Neural cell (in vitro differentiated cells): ENCODE measurements around the gene NEK6. TPM values are rescaled to one million over a fixed set of nuclear protein-coding genes. Genes with fewer than 3 reads are reported as not detected.

Experiments
- H2AFZ ChIP-seq: fragments of 200-600, 300-800 bp; sonication (generic), shearing (Covaris generic); 2 replicates; pipeline ENCODE4 v1.6.0; 2014; ENCODE audit warnings: low read depth, mild to moderate bottlenecking, antibody characterized with exemption, low read length, moderate library complexity
- H3F3A ChIP-seq: fragments of 200-600 bp; shearing (Covaris generic); 2 replicates; pipeline ENCODE4 v1.6.1; 2016; ENCODE audit warnings: mild to moderate bottlenecking, moderate library complexity, mixed read lengths, antibody characterized with exemption, low read length; ENCODE audit not compliant: insufficient read depth, poor library complexity, severe bottlenecking
- H3K27ac ChIP-seq: fragments of 200-600, 300-800 bp; sonication (generic), shearing (Covaris generic); 2 replicates; pipeline ENCODE4 v1.5.1; 2014; ENCODE audit warnings: mild to moderate bottlenecking, low read length, moderate library complexity
- H3K27me3 ChIP-seq: fragments of 300-800, 200-600 bp; sonication (generic), shearing (Covaris generic); 2 replicates; pipeline ENCODE4 v1.6.0; 2014; ENCODE audit warnings: mild to moderate bottlenecking, low read depth, low read length, moderate library complexity; ENCODE audit not compliant: insufficient read depth
- H3K36me3 ChIP-seq: fragments of 300-800, 200-600 bp; sonication (generic), shearing (Covaris generic); 2 replicates; pipeline ENCODE4 v1.5.1; 2014; ENCODE audit warnings: mild to moderate bottlenecking, antibody characterized with exemption, low read length, moderate library complexity; ENCODE audit not compliant: insufficient read depth
- H3K4me2 ChIP-seq: fragments of 300-800, 200-600 bp; sonication (generic), shearing (Covaris generic); 2 replicates; pipeline ENCODE4 v1.6.0; 2014; ENCODE audit warnings: mild to moderate bottlenecking, low read length
- H3K4me3 ChIP-seq: fragments of 300-800, 200-600 bp; sonication (generic), shearing (Covaris generic); 2 replicates; pipeline ENCODE4 v1.5.1; 2014; ENCODE audit warnings: mild to moderate bottlenecking, low read length, moderate library complexity
- H3K79me2 ChIP-seq: fragments of 200-600 bp; shearing (Covaris generic); replicated peaks from 2 replicates; pipeline ENCODE4 v1.6.0; 2014; ENCODE audit warnings: mild to moderate bottlenecking, low read length, moderate library complexity; ENCODE audit not compliant: insufficient read depth
- H3K9ac ChIP-seq: fragments of 300-800, 200-600 bp; sonication (generic), shearing (Covaris generic); 2 replicates; pipeline ENCODE4 v1.6.1; 2016; ENCODE audit warnings: mild to moderate bottlenecking, low read length, mixed read lengths
- H3K9me2 ChIP-seq: fragments of 200-600 bp; shearing (Covaris generic); 2 replicates; pipeline ENCODE4 v1.6.1; 2016; ENCODE audit warnings: mild to moderate bottlenecking, low read length, mixed read lengths; ENCODE audit not compliant: insufficient read depth
- H3K9me3 ChIP-seq: fragments of 200-600, 300-800 bp; sonication (generic), shearing (Covaris generic); 2 replicates; pipeline ENCODE4 v1.6.1; 2016; ENCODE audit warnings: mild to moderate bottlenecking, mixed run types, low read length, moderate library complexity, mixed read lengths
- H4K20me1 ChIP-seq: fragments of 200-600 bp; shearing (Covaris generic); 2 replicates; pipeline ENCODE4 v1.6.1; 2016; ENCODE audit warnings: mild to moderate bottlenecking, mixed run types; ENCODE audit not compliant: insufficient read depth
- CTCF ChIP-seq: fragments of 450-650 bp; IDR thresholded peaks from 2 replicates; pipeline ENCODE4 v1.5.1; 2014; ENCODE audit warnings: antibody characterized with exemption, mild to moderate bottlenecking, moderate library complexity; ENCODE audit not compliant: poor library complexity, severe bottlenecking
- EP300 ChIP-seq: fragments of 450-650 bp; conservative IDR thresholded peaks from 2 replicates; pipeline ENCODE4 v1.6.1; 2014; ENCODE audit warnings: antibody characterized with exemption, mild to moderate bottlenecking, moderate library complexity; ENCODE audit not compliant: poor library complexity, severe bottlenecking
- MXI1 ChIP-seq: fragments of 450-650 bp; conservative IDR thresholded peaks from 2 replicates; pipeline ENCODE4 v1.6.1; 2014; ENCODE audit warnings: antibody characterized with exemption, mild to moderate bottlenecking; ENCODE audit not compliant: poor library complexity, severe bottlenecking
- POLR2AphosphoS5 ChIP-seq: IDR thresholded peaks from 2 replicates; pipeline ENCODE4 v1.6.1; 2012
- RAD21 ChIP-seq: fragments of 450-650 bp; conservative IDR thresholded peaks from 2 replicates; pipeline ENCODE4 v1.6.1; 2014; ENCODE audit warnings: antibody characterized with exemption, mild to moderate bottlenecking, moderate library complexity
- REST ChIP-seq: IDR thresholded peaks from 2 replicates; pipeline ENCODE4 v1.6.1; 2012; ENCODE audit warnings: borderline replicate concordance
- SMC3 ChIP-seq: fragments of 450-650 bp; conservative IDR thresholded peaks from 2 replicates; pipeline ENCODE4 v1.6.1; 2014; ENCODE audit warnings: antibody characterized with exemption, mild to moderate bottlenecking, moderate library complexity; ENCODE audit not compliant: poor library complexity
- TAF1 ChIP-seq: IDR thresholded peaks from 2 replicates; pipeline ENCODE4 v1.6.1; 2012; ENCODE audit warnings: low read depth
- polyA plus RNA-seq: library from polyadenylated mRNA; depleted of rRNA; stranded (reverse); fragments of >200 nt; gene quantifications from 2 replicates; pipeline ENCODE4 v1.2.3, GENCODE V29; 2014

The NEK6 gene
- polyA plus RNA-seq, 1 donor from 2014 or later = 4.6 TPM

GRCh38 chr9:124254261-124254682 is 3.5 kb upstream of the NEK6 start:
- no peak for TF ChIP-seq CTCF
- TF ChIP-seq REST = no peak
- no peak for TF ChIP-seq MXI1
- no peak for TF ChIP-seq TAF1
- TF ChIP-seq RAD21 = no peak
- no peaks in the 10 kb centered on the region for H3K9me3 ChIP-seq
- H2AFZ ChIP-seq = no peak overlapping the region
- H3F3A ChIP-seq = no peaks in the 10 kb centered on the region
- H3K9me2 ChIP-seq = no peaks in the 10 kb centered on the region
- H3K4me2 ChIP-seq = no peak overlapping the region
- no peaks in the 10 kb centered on the region for H3K36me3 ChIP-seq
- no peak overlapping the region for H3K4me3 ChIP-seq
- no peaks in the 10 kb centered on the region for H3K27me3 ChIP-seq
- no peaks in the 10 kb centered on the region for H4K20me1 ChIP-seq
- H3K9ac ChIP-seq = no peak overlapping the region
- H3K27ac ChIP-seq = no peak overlapping the region
- peaks cover 6% of the 10 kb centered on the region for H3K79me2 ChIP-seq

- Histone ChIP-seq H3K27me3 (no peaks in the 10 kb centered on the region), H3K4me2 (no peak overlapping the region), H3K9me2 (no peaks in the 10 kb centered on the region), H2AFZ (no peak overlapping the region), H3K9me3 (no peaks in the 10 kb centered on the region), H3F3A (no peaks in the 10 kb centered on the region), H3K27ac (no peak overlapping the region), H3K4me3 (no peak overlapping the region), H3K36me3 (no peaks in the 10 kb centered on the region), H4K20me1 (no peaks in the 10 kb centered on the region), H3K79me2 (peaks cover 16% of the 10 kb centered on the region), H3K9ac (no peak overlapping the region)
- no peak for TF ChIP-seq EP300
- no peak for TF ChIP-seq MXI1
- TF ChIP-seq RAD21 = no peak
- no peak for TF ChIP-seq TAF1
- TF ChIP-seq REST = no peak
- no peak for TF ChIP-seq POLR2AphosphoS5
- no peak for TF ChIP-seq SMC3
Observed at GRCh38 chr9:124255222-124255621, 2.5 kb upstream of the NEK6 start.
